CD4-positive, alpha-beta memory T cell (primary cell): ENCODE data around the gene SKA3. TPM values are rescaled to one million over a fixed set of nuclear protein-coding genes. Genes with fewer than 3 reads are reported as not detected.
A peak's percentile ranks its signal among the peaks of the same experiment; 100 is the strongest.
"Not testable (repeated sequence)": the region's sequence is repeated elsewhere in the genome, so short reads cannot be mapped to it uniquely, and the experiment has no call there.

ENCODE experiments used
- CTCF ChIA-PET: fragments of 350-600 bp; sonication (Branson Sonifier 250); formaldehyde crosslinking; loops from one replicate; lab custom pipeline; 2021; ENCODE audit warnings: inconsistent platforms; ENCODE audit not compliant: partially characterized antibody; lab: Charles Lee
- POLR2A ChIA-PET: fragments of 350-600 bp; sonication (Branson Sonifier 250); formaldehyde crosslinking; loops from one replicate; lab custom pipeline; 2021; ENCODE audit not compliant: partially characterized antibody; lab: Charles Lee
- DNase-seq, 5 donors: peaks; one replicate each; pipeline versions ENCODE4 v3.0.0 to v3.0.0-alpha.2; 2020 to 2022; ENCODE audit warnings: mixed read lengths in 1 of 5
- H3K27ac ChIP-seq: one replicate; pipeline ENCODE4 v1.7.0; 2013; ENCODE audit warnings: low read depth, low read length
- H3K27me3 ChIP-seq: 2 replicates; pipeline ENCODE4 v1.7.0; 2013; ENCODE audit warnings: mild to moderate bottlenecking, low read length, moderate library complexity; ENCODE audit not compliant: insufficient read depth
- H3K36me3 ChIP-seq: 2 replicates; pipeline ENCODE4 v1.7.0; 2013; ENCODE audit warnings: mild to moderate bottlenecking, low read length, moderate library complexity; ENCODE audit not compliant: insufficient read depth
- H3K4me1 ChIP-seq: 2 replicates; pipeline ENCODE4 v1.7.0; 2013; ENCODE audit warnings: mild to moderate bottlenecking, low read length, moderate library complexity; ENCODE audit not compliant: insufficient read depth
- H3K4me3 ChIP-seq, 2 donors: one replicate each; pipeline ENCODE4 v1.7.0; 2013; ENCODE audit warnings: low read length in 2 of 2, mild to moderate bottlenecking in 1 of 2
- H3K9me3 ChIP-seq, 2 donors: one replicate each; pipeline ENCODE4 v1.7.0; 2013; ENCODE audit warnings: low read length in 2 of 2, control low read depth in 1 of 2; ENCODE audit not compliant: control insufficient read depth in 1 of 2
- H3K27ac Mint-ChIP-seq, 7 donors: one replicate each; pipeline ENCODE4 v1.8.0; 2020 to 2021; ENCODE audit warnings: mixed read lengths in 7 of 7, mild to moderate bottlenecking in 6 of 7, inconsistent platforms in 3 of 7, moderate library complexity in 3 of 7
- H3K27me3 Mint-ChIP-seq, 2 donors: one replicate each; pipeline ENCODE4 v1.8.0; 2020 to 2021; ENCODE audit warnings: mixed read lengths in 2 of 2
- H3K36me3 Mint-ChIP-seq, 2 donors: one replicate each; pipeline ENCODE4 v1.8.0; 2020 to 2021; ENCODE audit warnings: mixed read lengths in 2 of 2, inconsistent platforms in 1 of 2, mild to moderate bottlenecking in 1 of 2
- H3K4me1 Mint-ChIP-seq, 4 donors: one replicate each; pipeline ENCODE4 v1.8.0; 2020 to 2021; ENCODE audit warnings: mixed read lengths in 4 of 4, mild to moderate bottlenecking in 1 of 4
- H3K4me3 Mint-ChIP-seq, 8 donors: one replicate each; pipeline ENCODE4 v1.8.0; 2020 to 2021; ENCODE audit warnings: mixed read lengths in 8 of 8, mild to moderate bottlenecking in 7 of 8, moderate library complexity in 6 of 8, inconsistent platforms in 3 of 8
- H3K9me3 Mint-ChIP-seq, 8 donors: one replicate each; pipeline ENCODE4 v1.8.0; 2020 to 2021; ENCODE audit warnings: mixed read lengths in 8 of 8, mild to moderate bottlenecking in 5 of 8, inconsistent platforms in 3 of 8, moderate library complexity in 1 of 8
- intact Hi-C: fragments of 100-400 bp; cut with micrococcal nuclease; formaldehyde crosslinking; loops from one replicate; pipeline ENCODE4 v1.15.1; 2023
- polyA plus RNA-seq, 2 donors: library from polyadenylated mRNA; unstranded; fragments of 300-500 nt; fragmentation: Illumina TruSeq; gene quantifications; one replicate each; pipeline ENCODE4 v1.2.3, GENCODE V29; 2021
- total RNA-seq, 2 experiments: library from RNA; stranded (reverse); gene quantifications; one replicate each; pipeline ENCODE4 v1.2.3, GENCODE V29; 2021

Gene SKA3
- total and polyA plus RNA-seq, 4 experiments from 2014 or later: 0.33 to 0.72 TPM; not detected in 2

- no peak overlapping the region for H3K4me3 Mint-ChIP-seq
- H3K36me3 Mint-ChIP-seq: no peaks in the 10 kb centered on the region
- DNase-seq: no peak
- intact Hi-C loops: no loop called here
- ChIA-PET CTCF (no interaction called here), POLR2A (no interaction called here)
- peaks cover 9 to 18% (median 11%) of the 10 kb centered on the region in 4 donors for H3K4me1 Mint-ChIP-seq
- H3K27ac Mint-ChIP-seq: no peak overlapping the region
- H3K9me3 Mint-ChIP-seq: peaks cover 4 to 20% (median 13%) of the 10 kb centered on the region in 8 donors
- H3K27me3 ChIP-seq: no peaks in the 10 kb centered on the region
- peaks cover 19 to 20% of the 10 kb centered on the region in 2 donors for H3K27me3 Mint-ChIP-seq
- no peaks in the 10 kb centered on the region for H3K9me3 ChIP-seq
- H3K4me3 ChIP-seq: no peak overlapping the region
- H3K36me3 ChIP-seq: no peaks in the 10 kb centered on the region
- H3K27ac ChIP-seq: no peak overlapping the region
- H3K4me1 ChIP-seq: peaks cover 9% of the 10 kb centered on the region
Measured at GRCh38 chr13:21216332-21216731, 40.0 kb upstream of the SKA3 start.

- H3K36me3 Mint-ChIP-seq, H3K27me3 ChIP-seq, H3K36me3 ChIP-seq, H3K27ac Mint-ChIP-seq, H3K27ac ChIP-seq, CTCF ChIA-PET, H3K9me3 ChIP-seq, H3K4me1 ChIP-seq, POLR2A ChIA-PET, H3K4me3 Mint-ChIP-seq, intact Hi-C loops, H3K4me3 ChIP-seq, DNase-seq: not testable (repeated sequence)
- H3K27me3 Mint-ChIP-seq: peaks cover 22 to 26% of the 10 kb centered on the region in 2 donors
- H3K4me1 Mint-ChIP-seq: peaks cover 9 to 18% (median 11%) of the 10 kb centered on the region in 4 donors
- peaks cover 2 to 15% (median 11%) of the 10 kb centered on the region in 8 donors for H3K9me3 Mint-ChIP-seq
Measured at GRCh38 chr13:21215419-21215818, 39.1 kb upstream of the SKA3 start.

- Mint-ChIP-seq H3K9me3 (peaks cover 2 to 15% (median 11%) of the 10 kb centered on the region in 8 donors), H3K27ac (no peak overlapping the region), H3K4me3 (no peak overlapping the region), H3K36me3 (no peaks in the 10 kb centered on the region), H3K27me3 (peaks cover 23 to 26% of the 10 kb centered on the region in 2 donors), H3K4me1 (no peaks in the 10 kb centered on the region)
- Histone ChIP-seq H3K36me3 (no peaks in the 10 kb centered on the region), H3K4me3 (no peak overlapping the region), H3K4me1 (no peaks in the 10 kb centered on the region), H3K27me3 (no peaks in the 10 kb centered on the region), H3K9me3 (no peaks in the 10 kb centered on the region), H3K27ac (no peak overlapping the region)
- ChIA-PET CTCF (no interaction called here), POLR2A (no interaction called here)
- no peak for DNase-seq
- intact Hi-C loops: no loop called here
Measured at GRCh38 chr13:21212138-21212775, 35.9 kb upstream of the SKA3 start.

GRCh38 chr13:21208652-21209154 is 32.4 kb upstream of the SKA3 start:
- no peak overlapping the region for H3K4me3 Mint-ChIP-seq
- Histone ChIP-seq H3K36me3 (no peaks in the 10 kb centered on the region), H3K27ac (no peak overlapping the region), H3K4me3 (no peak overlapping the region), H3K9me3 (no peaks in the 10 kb centered on the region), H3K4me1 (no peaks in the 10 kb centered on the region), H3K27me3 (no peaks in the 10 kb centered on the region)
- H3K27me3 Mint-ChIP-seq: peaks cover 18 to 23% of the 10 kb centered on the region in 2 donors
- ChIA-PET POLR2A (no interaction called here), CTCF (no interaction called here)
- intact Hi-C loops: no loop called here
- no peak for DNase-seq
- no peaks in the 10 kb centered on the region for H3K36me3 Mint-ChIP-seq
- peaks cover 2 to 15% (median 11%) of the 10 kb centered on the region in 8 donors for H3K9me3 Mint-ChIP-seq
- no peak overlapping the region for H3K27ac Mint-ChIP-seq
- no peaks in the 10 kb centered on the region for H3K4me1 Mint-ChIP-seq

- Histone ChIP-seq H3K4me1 (no peaks in the 10 kb centered on the region), H3K27ac (no peak overlapping the region), H3K36me3 (no peaks in the 10 kb centered on the region), H3K4me3 (no peak overlapping the region), H3K27me3 (no peaks in the 10 kb centered on the region), H3K9me3 (no peaks in the 10 kb centered on the region)
- ChIA-PET POLR2A (no interaction called here), CTCF (no interaction called here)
- no peak for DNase-seq
- Mint-ChIP-seq H3K27me3 (peaks cover 7 to 14% of the 10 kb centered on the region in 2 donors), H3K4me1 (no peaks in the 10 kb centered on the region), H3K4me3 (no peak overlapping the region), H3K36me3 (no peaks in the 10 kb centered on the region), H3K9me3 (peaks cover 0 to 9% (median 5%) of the 10 kb centered on the region in 8 donors), H3K27ac (peak overlapping the region in 1 of 7 donors; percentile 4)
- intact Hi-C loops: no loop called here
Measured at GRCh38 chr13:21202767-21203531, 26.6 kb upstream of the SKA3 start.

- H3K27ac Mint-ChIP-seq, H3K4me1 ChIP-seq, intact Hi-C loops, H3K4me3 Mint-ChIP-seq, POLR2A ChIA-PET, DNase-seq, H3K36me3 Mint-ChIP-seq, H3K9me3 Mint-ChIP-seq, H3K27ac ChIP-seq, CTCF ChIA-PET, H3K36me3 ChIP-seq, H3K4me3 ChIP-seq, H3K4me1 Mint-ChIP-seq, H3K27me3 ChIP-seq, H3K9me3 ChIP-seq: not testable (repeated sequence)
- peaks cover 8 to 17% of the 10 kb centered on the region in 2 donors for H3K27me3 Mint-ChIP-seq
Measured at GRCh38 chr13:21201456-21202190, 25.3 kb upstream of the SKA3 start.

GRCh38 chr13:21198391-21198790 is 22.0 kb upstream of the SKA3 start:
- POLR2A ChIA-PET, CTCF ChIA-PET: not testable (repeated sequence)

More at GRCh38 chr13:21198391-21198790, 22.0 kb upstream of the SKA3 start:
- DNase-seq, H3K27ac Mint-ChIP-seq, H3K4me3 Mint-ChIP-seq, H3K27ac ChIP-seq, H3K36me3 ChIP-seq, intact Hi-C loops, H3K4me3 ChIP-seq, H3K27me3 ChIP-seq, H3K36me3 Mint-ChIP-seq, H3K4me1 Mint-ChIP-seq, H3K9me3 Mint-ChIP-seq, H3K9me3 ChIP-seq, H3K4me1 ChIP-seq: not testable (repeated sequence)
- peaks cover 8 to 23% of the 10 kb centered on the region in 2 donors for H3K27me3 Mint-ChIP-seq
